Measurements from ENCODE around the gene URGCP. TPM values are rescaled to one million over a fixed set of nuclear protein-coding genes. Genes with fewer than 3 reads are reported as not detected.

URGCP gene, protein sequence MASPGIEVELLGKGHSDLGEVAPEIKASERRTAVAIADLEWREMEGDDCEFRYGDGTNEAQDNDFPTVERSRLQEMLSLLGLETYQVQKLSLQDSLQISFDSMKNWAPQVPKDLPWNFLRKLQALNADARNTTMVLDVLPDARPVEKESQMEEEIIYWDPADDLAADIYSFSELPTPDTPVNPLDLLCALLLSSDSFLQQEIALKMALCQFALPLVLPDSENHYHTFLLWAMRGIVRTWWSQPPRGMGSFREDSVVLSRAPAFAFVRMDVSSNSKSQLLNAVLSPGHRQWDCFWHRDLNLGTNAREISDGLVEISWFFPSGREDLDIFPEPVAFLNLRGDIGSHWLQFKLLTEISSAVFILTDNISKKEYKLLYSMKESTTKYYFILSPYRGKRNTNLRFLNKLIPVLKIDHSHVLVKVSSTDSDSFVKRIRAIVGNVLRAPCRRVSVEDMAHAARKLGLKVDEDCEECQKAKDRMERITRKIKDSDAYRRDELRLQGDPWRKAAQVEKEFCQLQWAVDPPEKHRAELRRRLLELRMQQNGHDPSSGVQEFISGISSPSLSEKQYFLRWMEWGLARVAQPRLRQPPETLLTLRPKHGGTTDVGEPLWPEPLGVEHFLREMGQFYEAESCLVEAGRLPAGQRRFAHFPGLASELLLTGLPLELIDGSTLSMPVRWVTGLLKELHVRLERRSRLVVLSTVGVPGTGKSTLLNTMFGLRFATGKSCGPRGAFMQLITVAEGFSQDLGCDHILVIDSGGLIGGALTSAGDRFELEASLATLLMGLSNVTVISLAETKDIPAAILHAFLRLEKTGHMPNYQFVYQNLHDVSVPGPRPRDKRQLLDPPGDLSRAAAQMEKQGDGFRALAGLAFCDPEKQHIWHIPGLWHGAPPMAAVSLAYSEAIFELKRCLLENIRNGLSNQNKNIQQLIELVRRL
- polyA plus RNA-seq (2013): 8.8 and 11.0 TPM in 2 replicates

DNA sequence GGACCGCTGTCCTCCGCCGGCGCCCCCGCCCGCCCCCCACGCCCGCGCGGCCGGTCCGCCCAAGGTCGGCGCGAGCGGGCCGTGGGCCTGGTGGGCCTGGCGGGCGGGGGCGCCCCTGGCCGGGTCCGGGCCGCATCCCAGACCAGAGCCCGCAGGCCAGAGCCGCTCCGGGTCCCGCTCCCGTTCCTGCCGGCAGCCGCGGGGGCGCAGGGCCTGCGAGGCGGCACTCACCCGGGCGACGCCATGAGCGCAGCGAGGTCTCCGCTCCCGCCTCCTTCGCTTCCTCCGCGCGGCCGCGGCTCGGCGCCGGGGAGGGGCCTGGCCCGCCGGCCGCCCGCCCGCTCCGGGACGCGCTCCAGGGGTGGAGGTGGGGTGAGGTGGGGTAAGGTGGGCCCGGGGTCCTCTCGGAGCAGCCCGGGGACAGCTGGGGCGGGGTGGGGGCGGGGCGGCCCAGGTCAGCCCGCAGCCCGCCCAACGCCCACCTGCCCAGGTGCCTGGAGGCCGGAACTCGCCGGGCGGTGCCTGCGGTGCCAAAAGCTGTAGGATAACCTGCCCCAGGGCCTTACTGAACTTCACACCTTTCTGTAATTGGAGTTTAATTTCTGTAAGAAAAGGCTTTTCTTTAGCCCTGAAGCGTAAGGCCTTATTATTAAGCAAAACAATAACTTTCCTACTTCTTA is at the start of gene URGCP:
Gene URGCP (minus strand): TSS at position 266 of the 680 bp plus-strand sequence. CDS start 21 bp downstream, at position 245.
- H3K27me3 ChIP-seq (ENCODE audit: insufficient read depth, low read length): no peaks in the 10 kb centered on the region
- no peak within 1 kb of the TSS for H2BK5ac ChIP-seq (ENCODE audit: low read depth, low read length, poor library complexity)
- peak within 1 kb of the TSS; percentile 73 for H3K4me3 ChIP-seq (ENCODE audit: low read depth, low read length)
- H3K4me2 ChIP-seq (ENCODE audit: low read length): peak within 1 kb of the TSS; percentile 49
- H4K91ac ChIP-seq (ENCODE audit: low read depth, low read length): peak within 1 kb of the TSS; percentile 85
- no peak within 1 kb of the TSS for H3K23ac ChIP-seq (ENCODE audit: low read length)
- H3K36me3 ChIP-seq (ENCODE audit: control insufficient read depth in 1 of 2, insufficient read depth in 2 of 2, low read length in 2 of 2): no peaks in the 10 kb centered on the region
- H2AFZ ChIP-seq (ENCODE audit: insufficient read depth, low read length, poor library complexity): peak within 1 kb of the TSS; percentile 90
- H3K27ac ChIP-seq (ENCODE audit: low read depth, low read length): no peak within 1 kb of the TSS
- peak within 1 kb of the TSS; percentile 93 for H4K12ac ChIP-seq (ENCODE audit: low read depth, low read length)
- WGBS (ENCODE audit: extremely low coverage, insufficient coverage, insufficient read length): no CpG with 5 or more reads among the region's 73 CpGs
- H3K79me1 ChIP-seq (ENCODE audit: low read length): peaks cover 2% of the 10 kb centered on the region
- H3K4ac ChIP-seq (ENCODE audit: low read depth, low read length): peak within 1 kb of the TSS; percentile 66
- H2AK5ac ChIP-seq (ENCODE audit: low read length): no peak within 1 kb of the TSS
- no peak within 1 kb of the TSS for H2BK12ac ChIP-seq (ENCODE audit: low read length)
- no peaks in the 10 kb centered on the region for H3K9me3 ChIP-seq (ENCODE audit: insufficient read depth, low read depth, low read length)
- peak within 1 kb of the TSS; percentile 69 for H2BK120ac ChIP-seq (ENCODE audit: insufficient read depth, low read length, poor library complexity)
- DNase-seq: peak; percentile 16 to 58
- H3K79me2 ChIP-seq (ENCODE audit: control insufficient read depth, insufficient read depth, low read length, poor library complexity): peaks cover 5% of the 10 kb centered on the region
- peak within 1 kb of the TSS; percentile 89 for H3K18ac ChIP-seq (ENCODE audit: low read length)
- H4K8ac ChIP-seq (ENCODE audit: low read depth, low read length): peak within 1 kb of the TSS; percentile 98
- H3K14ac ChIP-seq (ENCODE audit: low read length): peak within 1 kb of the TSS; percentile 97
- H3K9ac ChIP-seq (ENCODE audit: low read length): peak within 1 kb of the TSS; percentile 71
- H3K4me1 ChIP-seq (ENCODE audit: control insufficient read depth in 1 of 2, insufficient read depth in 2 of 2, low read length in 2 of 2): peaks cover 0 to 4% of the 10 kb centered on the region in 2 experiments

DNA sequence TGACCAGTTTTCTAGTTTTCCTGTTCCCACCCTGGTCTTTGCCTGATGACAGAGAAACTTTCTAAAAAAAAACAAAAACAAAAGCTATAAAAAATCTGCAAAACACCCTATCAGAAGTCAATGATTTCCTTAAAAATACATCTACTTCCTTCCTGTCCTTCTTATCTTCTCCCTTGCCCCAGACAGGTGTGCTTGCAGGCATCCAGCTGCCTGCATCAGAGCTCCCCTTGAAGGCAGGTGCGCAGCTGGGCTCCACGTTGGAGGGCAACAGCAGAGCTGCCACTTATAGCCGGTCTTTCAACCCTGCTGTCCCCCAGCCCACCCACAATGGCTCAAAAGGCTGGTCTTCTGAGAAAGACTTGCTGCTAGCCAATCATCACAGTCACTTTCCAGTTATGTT is 49.6 kb upstream of the URGCP start:
- Histone ChIP-seq H3K79me1 (ENCODE audit: low read length) (no peaks in the 10 kb centered on the region), H2BK5ac (ENCODE audit: low read depth, low read length, poor library complexity) (no peak overlapping the region), H4K8ac (ENCODE audit: low read depth, low read length) (no peak overlapping the region), H2AK5ac (ENCODE audit: low read length) (no peak overlapping the region), H3K36me3 (ENCODE audit: control insufficient read depth in 1 of 2, insufficient read depth in 2 of 2, low read length in 2 of 2) (no peaks in the 10 kb centered on the region), H3K27ac (ENCODE audit: low read depth, low read length) (no peak overlapping the region), H3K9ac (ENCODE audit: low read length) (no peak overlapping the region), H3K4me2 (ENCODE audit: low read length) (no peak overlapping the region), H2BK120ac (ENCODE audit: insufficient read depth, low read length, poor library complexity) (no peak overlapping the region), H3K18ac (ENCODE audit: low read length) (no peak overlapping the region), H4K91ac (ENCODE audit: low read depth, low read length) (no peak overlapping the region), H3K23ac (ENCODE audit: low read length) (no peak overlapping the region), H2AFZ (ENCODE audit: insufficient read depth, low read length, poor library complexity) (no peak overlapping the region), H3K4ac (ENCODE audit: low read depth, low read length) (no peak overlapping the region), H4K12ac (ENCODE audit: low read depth, low read length) (no peak overlapping the region), H3K14ac (ENCODE audit: low read length) (no peak overlapping the region), H3K9me3 (ENCODE audit: insufficient read depth, low read depth, low read length) (no peaks in the 10 kb centered on the region), H3K79me2 (ENCODE audit: control insufficient read depth, insufficient read depth, low read length, poor library complexity) (no peaks in the 10 kb centered on the region), H3K4me1 (ENCODE audit: control insufficient read depth in 1 of 2, insufficient read depth in 2 of 2, low read length in 2 of 2) (no peaks in the 10 kb centered on the region), H2BK12ac (ENCODE audit: low read length) (no peak overlapping the region), H3K27me3 (ENCODE audit: insufficient read depth, low read length) (no peaks in the 10 kb centered on the region), H3K4me3 (ENCODE audit: low read depth, low read length) (no peak overlapping the region)
- no CpG with 5 or more reads among the region's 3 CpGs for WGBS (ENCODE audit: extremely low coverage, insufficient coverage, insufficient read length)
- DNase-seq: no peak

DNA sequence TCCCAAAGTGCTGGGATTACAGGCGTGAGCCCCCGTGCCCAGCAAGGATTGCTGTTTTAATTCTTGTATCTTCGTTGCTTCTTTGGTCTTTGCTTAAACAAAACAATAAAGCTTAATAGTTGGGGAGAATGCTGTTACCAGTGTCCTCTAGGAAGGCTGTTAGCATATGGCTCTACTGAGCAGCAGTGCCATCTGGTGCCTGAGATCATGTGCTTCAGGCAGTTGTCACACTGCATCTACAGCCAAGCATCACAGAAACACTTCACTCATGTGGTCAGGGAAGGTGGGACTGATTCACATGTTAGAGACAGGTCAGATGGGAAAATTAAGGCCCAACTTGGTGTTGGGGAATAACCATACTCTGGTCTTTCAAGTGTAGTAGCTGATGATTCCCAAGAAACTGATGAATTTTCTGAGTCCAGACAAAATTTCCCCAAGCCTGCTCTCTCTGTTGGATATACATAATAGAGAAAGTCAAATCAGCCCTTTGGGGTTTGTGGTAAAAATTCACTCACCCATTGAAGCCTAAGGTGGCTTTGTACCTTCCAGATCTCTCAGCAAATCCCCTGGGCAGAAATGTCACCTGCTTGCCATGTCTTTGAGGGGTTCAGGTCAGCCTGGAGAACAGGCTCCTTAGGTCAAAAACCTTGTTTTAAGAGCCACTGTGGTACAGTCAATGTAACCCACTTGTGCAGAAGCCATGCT is 48.3 kb upstream of the URGCP start:
- Histone ChIP-seq H3K36me3 (ENCODE audit: control insufficient read depth in 1 of 2, insufficient read depth in 2 of 2, low read length in 2 of 2) (no peaks in the 10 kb centered on the region), H2BK5ac (ENCODE audit: low read depth, low read length, poor library complexity) (no peak overlapping the region), H3K27ac (ENCODE audit: low read depth, low read length) (no peak overlapping the region), H3K4me1 (ENCODE audit: control insufficient read depth in 1 of 2, insufficient read depth in 2 of 2, low read length in 2 of 2) (no peaks in the 10 kb centered on the region), H3K27me3 (ENCODE audit: insufficient read depth, low read length) (no peaks in the 10 kb centered on the region), H3K79me1 (ENCODE audit: low read length) (no peaks in the 10 kb centered on the region), H3K4ac (ENCODE audit: low read depth, low read length) (no peak overlapping the region), H4K12ac (ENCODE audit: low read depth, low read length) (no peak overlapping the region), H4K8ac (ENCODE audit: low read depth, low read length) (no peak overlapping the region), H2AK5ac (ENCODE audit: low read length) (no peak overlapping the region), H3K18ac (ENCODE audit: low read length) (no peak overlapping the region), H3K4me2 (ENCODE audit: low read length) (no peak overlapping the region), H3K79me2 (ENCODE audit: control insufficient read depth, insufficient read depth, low read length, poor library complexity) (no peaks in the 10 kb centered on the region), H3K9ac (ENCODE audit: low read length) (no peak overlapping the region), H2AFZ (ENCODE audit: insufficient read depth, low read length, poor library complexity) (no peak overlapping the region), H4K91ac (ENCODE audit: low read depth, low read length) (no peak overlapping the region), H2BK12ac (ENCODE audit: low read length) (no peak overlapping the region), H3K14ac (ENCODE audit: low read length) (no peak overlapping the region), H3K9me3 (ENCODE audit: insufficient read depth, low read depth, low read length) (no peaks in the 10 kb centered on the region), H3K4me3 (ENCODE audit: low read depth, low read length) (no peak overlapping the region), H3K23ac (ENCODE audit: low read length) (no peak overlapping the region), H2BK120ac (ENCODE audit: insufficient read depth, low read length, poor library complexity) (no peak overlapping the region)
- peak; percentile 26 to 55 for DNase-seq
- no CpG with 5 or more reads among the region's 3 CpGs for WGBS (ENCODE audit: extremely low coverage, insufficient coverage, insufficient read length)

DNA sequence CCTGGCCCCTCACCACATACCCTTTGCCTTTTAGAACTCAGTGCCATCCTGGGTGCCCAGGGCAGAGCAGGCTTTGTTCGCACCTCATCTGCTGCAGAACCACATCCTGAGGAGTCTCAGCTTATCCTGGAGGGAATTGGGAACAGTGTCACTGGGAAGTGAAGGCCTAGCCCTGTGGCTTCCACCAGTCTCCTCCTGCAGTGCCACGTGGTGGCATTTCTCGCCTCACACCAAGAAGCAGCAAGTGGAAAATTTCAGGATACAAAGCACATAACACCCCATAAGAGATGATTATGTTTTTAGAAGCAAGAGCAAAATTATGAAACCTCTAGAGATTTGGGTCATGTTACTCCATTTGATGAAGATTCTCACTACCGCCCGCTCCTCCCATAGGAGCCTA is 46.7 kb upstream of the URGCP start:
- Histone ChIP-seq H3K36me3 (ENCODE audit: control insufficient read depth in 1 of 2, insufficient read depth in 2 of 2, low read length in 2 of 2) (no peaks in the 10 kb centered on the region), H4K12ac (ENCODE audit: low read depth, low read length) (no peak overlapping the region), H3K9me3 (ENCODE audit: insufficient read depth, low read depth, low read length) (no peaks in the 10 kb centered on the region), H3K4me3 (ENCODE audit: low read depth, low read length) (no peak overlapping the region), H2BK12ac (ENCODE audit: low read length) (no peak overlapping the region), H2AK5ac (ENCODE audit: low read length) (no peak overlapping the region), H3K4ac (ENCODE audit: low read depth, low read length) (no peak overlapping the region), H3K27me3 (ENCODE audit: insufficient read depth, low read length) (no peaks in the 10 kb centered on the region), H4K8ac (ENCODE audit: low read depth, low read length) (no peak overlapping the region), H3K27ac (ENCODE audit: low read depth, low read length) (no peak overlapping the region), H2BK120ac (ENCODE audit: insufficient read depth, low read length, poor library complexity) (no peak overlapping the region), H3K23ac (ENCODE audit: low read length) (no peak overlapping the region), H3K79me1 (ENCODE audit: low read length) (no peaks in the 10 kb centered on the region), H3K18ac (ENCODE audit: low read length) (no peak overlapping the region), H2AFZ (ENCODE audit: insufficient read depth, low read length, poor library complexity) (no peak overlapping the region), H2BK5ac (ENCODE audit: low read depth, low read length, poor library complexity) (no peak overlapping the region), H3K14ac (ENCODE audit: low read length) (no peak overlapping the region), H3K4me1 (ENCODE audit: control insufficient read depth in 1 of 2, insufficient read depth in 2 of 2, low read length in 2 of 2) (no peaks in the 10 kb centered on the region), H4K91ac (ENCODE audit: low read depth, low read length) (no peak overlapping the region), H3K9ac (ENCODE audit: low read length) (peak overlapping the region; percentile 65), H3K79me2 (ENCODE audit: control insufficient read depth, insufficient read depth, low read length, poor library complexity) (no peaks in the 10 kb centered on the region), H3K4me2 (ENCODE audit: low read length) (no peak overlapping the region)
- DNase-seq: no peak
- no CpG with 5 or more reads among the region's 5 CpGs for WGBS (ENCODE audit: extremely low coverage, insufficient coverage, insufficient read length)
